PC-9 (cell line): ENCODE data around the gene SCO1. TPM values are rescaled to one million over a fixed set of nuclear protein-coding genes. Genes with fewer than 3 reads are reported as not detected.

ENCODE experiments used
- BruUV-seq: library from RNA; stranded (reverse); fragments of 400-500 nt; replicated peaks from 2 replicates; lab custom pipeline; 2021; lab: Mats Ljungman, UMichigan
- CTCF ChIA-PET: fragments of 300-600 bp; sonication (Branson Sonifier 250); formaldehyde crosslinking; loops from one replicate; lab custom pipeline; 2022; ENCODE audit warnings: antibody characterized with exemption; lab: Charles Lee
- POLR2A ChIA-PET: fragments of 300-600 bp; sonication (Branson Sonifier 250); formaldehyde crosslinking; loops from one replicate; lab custom pipeline; 2022; ENCODE audit warnings: antibody characterized with exemption; ENCODE audit not compliant: unreplicated experiment; lab: Charles Lee
- DNase-seq, 2 experiments: peaks; one replicate each; pipeline versions ENCODE4 v3.0.0 to v3.0.0-alpha.2; 2015 to 2022; ENCODE audit warnings: mixed read lengths in 1 of 2
- H2AFZ ChIP-seq: fragments of 200-600 bp; sonication (generic); 2 replicates; pipeline ENCODE4 v1.8.1; 2017; ENCODE audit warnings: antibody characterized with exemption
- H3F3A ChIP-seq: fragments of 200-600 bp; sonication (generic); 2 replicates; pipeline ENCODE4 v1.8.1; 2017; ENCODE audit warnings: antibody characterized with exemption, mild to moderate bottlenecking, low read depth; ENCODE audit not compliant: insufficient read depth
- H3K27ac ChIP-seq: fragments of 200-600 bp; sonication (generic); 2 replicates; pipeline ENCODE4 v1.6.1; 2016; ENCODE audit warnings: mixed run types
- H3K27me3 ChIP-seq: fragments of 200-600 bp; sonication (generic); 2 replicates; pipeline ENCODE4 v1.6.1; 2016; ENCODE audit warnings: low read depth, mixed run types; ENCODE audit not compliant: insufficient read depth
- H3K36me3 ChIP-seq: fragments of 200-600 bp; sonication (generic); 2 replicates; pipeline ENCODE4 v1.6.1; 2016; ENCODE audit warnings: low read depth, mixed run types
- H3K4me1 ChIP-seq: fragments of 200-600 bp; sonication (generic); replicated peaks from 2 replicates; pipeline ENCODE4 v1.6.1; 2016; ENCODE audit warnings: mixed run types; ENCODE audit not compliant: insufficient read depth
- H3K4me2 ChIP-seq: fragments of 200-600 bp; sonication (generic); 2 replicates; pipeline ENCODE4 v1.6.1; 2017; ENCODE audit warnings: mixed run types
- H3K4me3 ChIP-seq: fragments of 200-600 bp; sonication (generic); 2 replicates; pipeline ENCODE4 v1.6.1; 2016; ENCODE audit warnings: mixed run types
- H3K79me2 ChIP-seq: fragments of 200-600 bp; sonication (generic); 2 replicates; pipeline ENCODE4 v1.6.1; 2017; ENCODE audit warnings: low read depth, mixed run types
- H3K9me2 ChIP-seq: fragments of 200-600 bp; sonication (generic); 2 replicates; pipeline ENCODE4 v1.8.1; 2017; ENCODE audit warnings: mild to moderate bottlenecking; ENCODE audit not compliant: insufficient read depth
- H3K9me3 ChIP-seq: fragments of 200-600 bp; sonication (generic); 2 replicates; pipeline ENCODE4 v1.8.1; 2016; ENCODE audit warnings: low read depth; ENCODE audit not compliant: insufficient read depth
- H4K20me1 ChIP-seq: fragments of 200-600 bp; sonication (generic); 2 replicates; pipeline ENCODE4 v1.8.1; 2017; ENCODE audit not compliant: insufficient read depth
- CTCF ChIP-seq: fragments of 200-600 bp; sonication (generic); conservative IDR thresholded peaks from 2 replicates; pipeline ENCODE4 v1.6.1; 2017; ENCODE audit warnings: mixed run types, antibody characterized with exemption, mild to moderate bottlenecking, moderate library complexity
- EZH2 ChIP-seq: fragments of 200-600 bp; sonication (generic); IDR thresholded peaks from 2 replicates; pipeline ENCODE4 v1.8.0; 2017; ENCODE audit warnings: antibody characterized with exemption, low read depth
- intact Hi-C: fragments of 100-400 bp; cut with micrococcal nuclease; formaldehyde crosslinking; loops from one replicate; pipeline ENCODE4 v1.10.0; 2022; ENCODE audit not compliant: unreplicated experiment
- total RNA-seq: library from RNA; stranded (reverse); gene quantifications from 2 replicates; pipeline ENCODE4 v1.2.3, GENCODE V29; 2021

SCO1 gene
- total RNA-seq, 1 experiment from 2014 or later = 39.6 TPM

- Histone ChIP-seq H4K20me1 (no peaks in the 10 kb centered on the region), H3F3A (no peaks in the 10 kb centered on the region), H3K9me2 (no peaks in the 10 kb centered on the region), H3K27me3 (peaks cover 35% of the 10 kb centered on the region), H3K4me3 (no peak overlapping the region), H3K79me2 (no peaks in the 10 kb centered on the region), H3K9me3 (no peaks in the 10 kb centered on the region), H3K27ac (no peak overlapping the region), H3K4me2 (no peak overlapping the region), H2AFZ (no peak overlapping the region), H3K36me3 (no peaks in the 10 kb centered on the region), H3K4me1 (no peaks in the 10 kb centered on the region)
- ChIA-PET POLR2A (no interaction called here), CTCF (no interaction called here)
- peak in 1 of 2 experiments; percentile 49 for DNase-seq
- TF ChIP-seq EZH2 = no peak
- peak; percentile 71 for TF ChIP-seq CTCF
- BruUV-seq = no TSS peak
- intact Hi-C loops = loop anchor here (5.0 kb wide), 1 partner anchor 216 kb away; no protein-coding TSS in a partner anchor
Measured at GRCh38 chr17:10631048-10631700, 66.2 kb downstream of the SCO1 start.

- intact Hi-C loops = loop anchor here (5.0 kb wide), 1 partner anchor 218 kb away; no protein-coding TSS in a partner anchor
- H3K27ac ChIP-seq = no peak overlapping the region
- no TSS peak for BruUV-seq
- no peak overlapping the region for H3K4me3 ChIP-seq
- no peaks in the 10 kb centered on the region for H3K9me3 ChIP-seq
- no peaks in the 10 kb centered on the region for H3K79me2 ChIP-seq
- no peak for DNase-seq
- peaks cover 40% of the 10 kb centered on the region for H3K27me3 ChIP-seq
- no peak overlapping the region for H3K4me2 ChIP-seq
- no peaks in the 10 kb centered on the region for H3K36me3 ChIP-seq
- H3K9me2 ChIP-seq = no peaks in the 10 kb centered on the region
- no peaks in the 10 kb centered on the region for H4K20me1 ChIP-seq
- H3F3A ChIP-seq = no peaks in the 10 kb centered on the region
- TF ChIP-seq EZH2 (no peak), CTCF (no peak)
- no peaks in the 10 kb centered on the region for H3K4me1 ChIP-seq
- POLR2A ChIA-PET = no interaction called here
- CTCF ChIA-PET = no interaction called here
- no peak overlapping the region for H2AFZ ChIP-seq
Measured at GRCh38 chr17:10629706-10630105, 67.6 kb downstream of the SCO1 start.

DNA sequence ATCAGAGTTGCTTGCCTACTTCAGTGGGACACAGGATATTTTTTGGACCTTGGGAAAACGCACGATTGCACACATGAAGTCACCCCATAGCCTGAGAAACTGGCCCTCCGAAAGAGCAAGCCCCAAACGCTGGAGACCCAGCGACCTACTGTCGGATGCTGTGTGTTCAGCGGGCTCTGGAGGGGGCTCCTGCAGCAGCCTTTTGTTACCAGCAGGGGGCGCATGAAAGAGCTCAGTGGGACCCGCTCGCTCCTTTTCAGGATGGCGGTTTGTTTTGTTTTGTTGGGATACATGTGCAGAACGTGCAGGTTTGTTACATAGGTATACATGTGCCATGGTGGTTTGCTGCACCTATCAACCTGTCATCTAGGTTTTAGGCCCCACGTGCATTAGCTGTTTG, 68.6 kb downstream of the SCO1 start:
- ChIA-PET CTCF (interaction anchor here (0.6 to 0.7 kb wide), 4 partner anchors 26 to 1338 kb away, joined by 3 to 6 read pairs (median 3); no protein-coding TSS in a partner anchor), POLR2A (no interaction called here)
- intact Hi-C loops = no loop called here
- Histone ChIP-seq H3K79me2 (no peaks in the 10 kb centered on the region), H3F3A (no peaks in the 10 kb centered on the region), H3K9me3 (no peaks in the 10 kb centered on the region), H2AFZ (no peak overlapping the region), H3K4me3 (no peak overlapping the region), H3K27ac (no peak overlapping the region), H4K20me1 (no peaks in the 10 kb centered on the region), H3K9me2 (no peaks in the 10 kb centered on the region), H3K4me2 (no peak overlapping the region), H3K27me3 (peaks cover 42% of the 10 kb centered on the region), H3K36me3 (no peaks in the 10 kb centered on the region), H3K4me1 (no peaks in the 10 kb centered on the region)
- TF ChIP-seq CTCF = peak; percentile 39; the same call in 1 of the 2 replicates
- no peak for TF ChIP-seq EZH2
- BruUV-seq = no TSS peak
- DNase-seq = no peak
